Stimulated activated CD8-positive, alpha-beta memory T cell treated with anti-CD3 and anti-CD28 coated beads, Interleukin-2, amount 100 ng/mL, for 48 hours (primary cell): ENCODE data around the gene KCNK10.

ENCODE experiments used
- DNase-seq, 2 donors: peaks; one replicate each; pipeline ENCODE4 v3.0.0-alpha.2; 2020; ENCODE audit warnings: low read depth in 2 of 2

KCNK10 gene

GRCh38 chr14:88228522-88229236, 94.4 kb downstream of the KCNK10 start:
- DNase-seq = peak in 1 of 2 donors; percentile 3

GRCh38 chr14:88227693-88228092, 95.4 kb downstream of the KCNK10 start:
- no peak for DNase-seq

- DNase-seq = no peak
Observed at GRCh38 chr14:88225721-88226120, 97.3 kb downstream of the KCNK10 start.

GRCh38 chr14:88218119-88218915, 104.8 kb downstream of the KCNK10 start:
- DNase-seq = no peak

GRCh38 chr14:88212691-88213090, 110.4 kb downstream of the KCNK10 start:
- no peak for DNase-seq

GRCh38 chr14:88210426-88210825, 112.6 kb downstream of the KCNK10 start:
- DNase-seq = no peak

GRCh38 chr14:88209273-88209672, 113.8 kb downstream of the KCNK10 start:
- DNase-seq = no peak

- no peak for DNase-seq
Observed at GRCh38 chr14:88208858-88209257, 114.2 kb downstream of the KCNK10 start.

GRCh38 chr14:88204221-88204620, 118.8 kb downstream of the KCNK10 start:
- DNase-seq = no peak

GRCh38 chr14:88203291-88203690, 119.8 kb downstream of the KCNK10 start:
- no peak for DNase-seq

GRCh38 chr14:88202286-88202685, 120.8 kb downstream of the KCNK10 start:
- no peak for DNase-seq

- DNase-seq = no peak
Observed at GRCh38 chr14:88201851-88202250, 121.2 kb downstream of the KCNK10 start.

- DNase-seq = no peak
Observed at GRCh38 chr14:88199882-88200281, 123.2 kb downstream of the KCNK10 start.

- no peak for DNase-seq
Observed at GRCh38 chr14:88198446-88198845, 124.6 kb downstream of the KCNK10 start.

- DNase-seq = no peak
Observed at GRCh38 chr14:88196925-88197324, 126.1 kb downstream of the KCNK10 start.

GRCh38 chr14:88196116-88196890, 126.8 kb downstream of the KCNK10 start:
- DNase-seq = no peak

GRCh38 chr14:88195676-88196075, 127.4 kb downstream of the KCNK10 start:
- DNase-seq = no peak

GRCh38 chr14:88194531-88194930, 128.5 kb downstream of the KCNK10 start:
- DNase-seq = no peak

- DNase-seq = no peak
Observed at GRCh38 chr14:88191605-88192004, 131.5 kb downstream of the KCNK10 start.

GRCh38 chr14:88189417-88190191, 133.5 kb downstream of the KCNK10 start:
- DNase-seq = peak; percentile 25 to 34

GRCh38 chr14:88188745-88189416, 134.2 kb downstream of the KCNK10 start:
- no peak for DNase-seq
